Right cardiac atrium (tissue), 5 donors: ENCODE data around the gene WDR27. TPM values are rescaled to one million over a fixed set of nuclear protein-coding genes. Genes with fewer than 3 reads are reported as not detected.

Experiments used
- ATAC-seq, 2 donors: fragments of 200-7000 bp; cut with Tn5 transposase; one replicate each; pipeline versions ENCODE4 v1.8.0 to v1.9.1; 2020; ENCODE audit warnings: moderate library complexity in 2 of 2, mild to moderate bottlenecking in 1 of 2
- DNase-seq, 3 donors: peaks; one replicate each; pipeline ENCODE4 v3.0.0-alpha.2; 2020
- H3K27ac ChIP-seq: one replicate; pipeline ENCODE4 v1.5.1; 2013; ENCODE audit warnings: mild to moderate bottlenecking, low read length, control low read depth, moderate library complexity
- H3K27me3 ChIP-seq: one replicate; pipeline ENCODE4 v1.6.1; 2013; ENCODE audit not compliant: control insufficient read depth, insufficient read depth
- H3K4me1 ChIP-seq: one replicate; pipeline ENCODE4 v1.6.1; 2013; ENCODE audit warnings: low read length; ENCODE audit not compliant: control insufficient read depth, insufficient read depth
- H3K4me3 ChIP-seq: one replicate; pipeline ENCODE4 v1.5.1; 2013; ENCODE audit warnings: low read length, control low read depth
- H3K9me3 ChIP-seq: one replicate; pipeline ENCODE4 v1.6.1; 2013; ENCODE audit warnings: low read length; ENCODE audit not compliant: control insufficient read depth
- WGBS: extraction: QIAGEN DNeasy Blood & Tissue Kit; methylation state at CpG from one replicate; pipeline ENCODE4 v1.1.7; 2013; 5-methylcytosine and 5-hydroxymethylcytosine counted together
- intact Hi-C, 4 donors: fragments of 100-400 bp; cut with DNase I; formaldehyde crosslinking; loops; one replicate each; pipeline versions ENCODE4 v1.11.0 to v1.14.0; 2022 to 2023
- polyA plus RNA-seq: library from polyadenylated mRNA; stranded (reverse); fragments of 200-250 nt; gene quantifications from one replicate; pipeline ENCODE4 v1.2.3, GENCODE V29; 2013
- total RNA-seq, 4 donors: library from RNA; stranded (reverse); fragmentation: NEBNext Ultra II Directional; extraction: Animal tissue kit (Norgen Biotek cat#: 25700); gene quantifications; one replicate each; pipeline ENCODE4 v1.2.1, GENCODE V29; 2021
- donor health status: healthy with polysubstance abuse.
- donor health status: DM: no; HTN: yes; CAD: no.
- donor health status: DM: no; HTN: no; CAD: no.
- donor health status: DM: no; HTN: yes; CAD: no; lungs with severe emphysema.
- donor health status: DM: yes; HTN: yes; CAD: no.

Gene WDR27
- total and polyA plus RNA-seq, 5 donors = 6.3 to 13.6 (median 11.1) TPM

- Histone ChIP-seq H3K4me1 (no peaks in the 10 kb centered on the region), H3K27me3 (no peaks in the 10 kb centered on the region), H3K27ac (peak within 1 kb of the TSS; percentile 100), H3K4me3 (peak within 1 kb of the TSS; percentile 97), H3K9me3 (no peaks in the 10 kb centered on the region)
- intact Hi-C loops = no loop called here
- WGBS = under 1% methylated on average over 88 of the region's 89 CpGs
- DNase-seq (peak; percentile 56 to 86 (median 80)), ATAC-seq (peak; percentile 59 to 64)
Measured at GRCh38 chr6:169724494-169725124, 22.8 kb upstream of the WDR27 start, which contains the start of gene PHF10. PHF10 (minus strand) TSS chr6:169724500; CDS start chr6:169723931, 569 bp downstream.

DNA sequence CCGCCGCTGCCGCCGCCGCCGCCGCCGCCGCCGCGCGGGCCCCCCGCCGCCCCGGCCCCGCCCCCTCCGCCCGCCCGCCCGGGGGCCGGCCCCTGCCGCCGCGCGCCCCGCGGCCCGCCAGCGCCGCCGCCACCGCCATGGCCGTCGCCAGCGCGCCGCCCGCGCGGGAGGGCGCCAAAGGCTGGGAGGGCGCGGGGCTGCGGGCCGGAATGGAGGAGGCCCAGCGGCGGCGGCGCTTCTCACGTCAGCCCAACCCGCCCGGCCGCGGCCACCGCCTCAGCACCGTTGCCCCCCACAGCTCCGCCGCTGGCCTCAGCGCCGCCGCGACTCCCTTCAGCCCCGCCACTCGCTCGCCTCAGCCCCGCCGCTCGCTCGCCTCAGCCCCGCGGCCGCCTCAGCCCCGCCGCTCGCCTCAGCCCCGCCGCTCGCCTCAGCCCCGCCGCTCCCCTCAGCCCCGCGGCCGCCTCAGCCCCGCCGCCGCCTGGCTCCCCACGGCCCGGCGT, 22.2 kb upstream of the WDR27 start:
- Histone ChIP-seq H3K4me3 (peak overlapping the region; percentile 97), H3K9me3 (no peaks in the 10 kb centered on the region), H3K27ac (peak overlapping the region; percentile 100), H3K27me3 (no peaks in the 10 kb centered on the region), H3K4me1 (no peaks in the 10 kb centered on the region)
- ATAC-seq = peak; percentile 1 to 23
- 1% methylated on average over 87 of the region's 89 CpGs for WGBS
- peak in 2 of 3 donors; percentile 36 to 79 for DNase-seq
- intact Hi-C loops = no loop called here

- intact Hi-C loops = no loop called here
- Histone ChIP-seq H3K9me3 (no peaks in the 10 kb centered on the region), H3K27ac (peak overlapping the region; percentile 92), H3K27me3 (no peaks in the 10 kb centered on the region), H3K4me3 (peak overlapping the region; percentile 97), H3K4me1 (no peaks in the 10 kb centered on the region)
- under 1% methylated on average over 67 of the region's 70 CpGs for WGBS
- ATAC-seq (peak; percentile 77 to 85), DNase-seq (peak; percentile 84 to 94 (median 93))
Measured at GRCh38 chr6:169723200-169723909, 21.5 kb upstream of the WDR27 start.

DNA sequence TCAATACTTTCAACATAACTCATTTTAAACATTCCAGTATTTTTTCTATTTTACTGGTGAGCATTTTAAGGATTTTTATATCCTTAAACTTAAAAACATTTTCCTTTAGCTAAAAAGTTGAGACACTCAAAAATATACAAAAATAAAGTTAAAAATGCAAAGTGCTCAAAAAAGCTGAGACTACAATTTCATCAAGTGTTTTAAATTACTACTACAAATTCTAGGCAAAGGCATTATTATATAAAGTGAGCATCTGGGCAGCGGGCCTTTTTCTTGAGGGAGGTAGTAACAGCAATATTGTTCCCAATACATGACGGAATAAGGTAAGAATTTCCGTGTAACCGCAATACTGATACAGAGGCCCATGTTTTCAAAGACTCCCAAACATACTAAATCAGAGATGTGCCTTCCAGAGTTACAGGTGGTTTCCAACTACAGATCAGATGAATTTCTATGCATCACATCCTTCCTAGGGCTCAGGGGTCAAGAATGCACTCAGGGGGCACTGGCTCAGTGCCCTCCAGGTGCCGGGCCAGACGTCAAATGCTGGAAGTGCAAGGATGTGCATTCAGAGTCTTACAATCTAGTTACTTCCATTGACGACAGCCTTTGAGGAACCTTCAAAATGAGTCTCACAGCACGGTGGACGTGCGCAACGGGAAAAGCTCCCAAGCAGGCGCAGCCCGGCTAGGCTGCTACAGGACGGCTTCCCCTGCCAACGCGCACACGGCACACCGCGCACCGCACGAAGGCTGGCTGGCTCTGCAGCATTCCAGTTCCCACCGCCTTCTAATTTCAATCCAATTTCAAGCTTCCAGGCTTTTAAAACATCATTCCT, 20.8 kb upstream of the WDR27 start:
- Histone ChIP-seq H3K4me3 (peak overlapping the region; percentile 97), H3K27me3 (no peaks in the 10 kb centered on the region), H3K27ac (peak overlapping the region; percentile 92), H3K4me1 (no peaks in the 10 kb centered on the region), H3K9me3 (no peaks in the 10 kb centered on the region)
- WGBS = 3% methylated on average over 22 of the region's 22 CpGs
- intact Hi-C loops = no loop called here
- DNase-seq (peak; percentile 30 to 78 (median 71)), ATAC-seq (peak; percentile 67)

GRCh38 chr6:169720207-169720855, 18.5 kb upstream of the WDR27 start:
- ATAC-seq (no peak), DNase-seq (no peak)
- Histone ChIP-seq H3K9me3 (no peaks in the 10 kb centered on the region), H3K27me3 (no peaks in the 10 kb centered on the region), H3K27ac (no peak overlapping the region), H3K4me3 (no peak overlapping the region), H3K4me1 (no peaks in the 10 kb centered on the region)
- intact Hi-C loops = no loop called here
- 93% methylated on average over 3 of the region's 3 CpGs for WGBS

GRCh38 chr6:169719117-169719516, 17.3 kb upstream of the WDR27 start:
- ATAC-seq (no peak), DNase-seq (no peak)
- Histone ChIP-seq H3K27me3 (no peaks in the 10 kb centered on the region), H3K9me3 (no peaks in the 10 kb centered on the region), H3K27ac (no peak overlapping the region), H3K4me3 (no peak overlapping the region), H3K4me1 (no peaks in the 10 kb centered on the region)
- WGBS = 88% methylated on average over 4 of the region's 4 CpGs
- intact Hi-C loops = no loop called here

- H3K27ac ChIP-seq = no peak overlapping the region
- 93% methylated on average over 9 of the region's 9 CpGs for WGBS
- H3K4me3 ChIP-seq = no peak overlapping the region
- H3K9me3 ChIP-seq = no peaks in the 10 kb centered on the region
- ATAC-seq (no peak), DNase-seq (no peak)
- no peaks in the 10 kb centered on the region for H3K4me1 ChIP-seq
- intact Hi-C loops = no loop called here
- no peaks in the 10 kb centered on the region for H3K27me3 ChIP-seq
Measured at GRCh38 chr6:169714595-169714994, 12.8 kb upstream of the WDR27 start.

- intact Hi-C loops = no loop called here
- H3K27ac ChIP-seq = no peak overlapping the region
- no peaks in the 10 kb centered on the region for H3K27me3 ChIP-seq
- H3K4me3 ChIP-seq = no peak overlapping the region
- H3K9me3 ChIP-seq = no peaks in the 10 kb centered on the region
- no peak for ATAC-seq
- DNase-seq = no peak
- no peaks in the 10 kb centered on the region for H3K4me1 ChIP-seq
- 93% methylated on average over 2 of the region's 2 CpGs for WGBS
Measured at GRCh38 chr6:169714178-169714577, 12.3 kb upstream of the WDR27 start.

- ATAC-seq (no peak), DNase-seq (no peak)
- Histone ChIP-seq H3K9me3 (no peaks in the 10 kb centered on the region), H3K27me3 (no peaks in the 10 kb centered on the region), H3K4me1 (no peaks in the 10 kb centered on the region), H3K27ac (no peak overlapping the region), H3K4me3 (no peak overlapping the region)
- intact Hi-C loops = no loop called here
- WGBS = 80% methylated on average over 3 of the region's 3 CpGs
Measured at GRCh38 chr6:169710009-169710408, 8.2 kb upstream of the WDR27 start.

DNA sequence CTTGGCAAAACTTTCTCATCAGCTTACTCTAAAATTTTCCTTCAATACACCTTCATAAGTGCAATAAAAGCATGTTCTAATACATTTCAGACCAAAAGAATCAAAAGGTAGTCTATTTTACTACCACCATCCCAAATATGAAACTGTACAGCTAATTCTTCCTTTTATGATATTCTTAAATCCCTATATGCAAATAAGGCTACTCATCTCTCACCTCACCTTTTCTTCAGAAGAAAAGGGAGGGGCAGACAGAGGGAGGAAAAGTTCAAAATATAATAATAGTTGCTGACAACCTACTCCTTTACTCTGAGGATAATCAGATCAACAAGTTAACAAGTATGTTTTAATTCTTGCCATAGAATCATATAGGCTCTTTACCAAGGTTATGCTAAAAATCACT, 7.5 kb upstream of the WDR27 start:
- intact Hi-C loops = no loop called here

More for the DNA sequence above, 7.5 kb upstream of the WDR27 start:
- H3K9me3 ChIP-seq = no peaks in the 10 kb centered on the region
- no peak overlapping the region for H3K27ac ChIP-seq
- DNase-seq = no peak
- no peak overlapping the region for H3K4me3 ChIP-seq
- no peaks in the 10 kb centered on the region for H3K27me3 ChIP-seq
- no peak for ATAC-seq
- H3K4me1 ChIP-seq = no peaks in the 10 kb centered on the region
